ENCODE measurements around the gene IFITM5.

IFITM5 gene

GRCh38 chr11:268716-269145, 30.6 kb downstream of the IFITM5 start:
- DNase-seq = peak in 13 of 51 donors; percentile 11 to 47 (median 30)

- no peak for DNase-seq
Measured at GRCh38 chr11:267491-267994, 31.8 kb downstream of the IFITM5 start.

DNA sequence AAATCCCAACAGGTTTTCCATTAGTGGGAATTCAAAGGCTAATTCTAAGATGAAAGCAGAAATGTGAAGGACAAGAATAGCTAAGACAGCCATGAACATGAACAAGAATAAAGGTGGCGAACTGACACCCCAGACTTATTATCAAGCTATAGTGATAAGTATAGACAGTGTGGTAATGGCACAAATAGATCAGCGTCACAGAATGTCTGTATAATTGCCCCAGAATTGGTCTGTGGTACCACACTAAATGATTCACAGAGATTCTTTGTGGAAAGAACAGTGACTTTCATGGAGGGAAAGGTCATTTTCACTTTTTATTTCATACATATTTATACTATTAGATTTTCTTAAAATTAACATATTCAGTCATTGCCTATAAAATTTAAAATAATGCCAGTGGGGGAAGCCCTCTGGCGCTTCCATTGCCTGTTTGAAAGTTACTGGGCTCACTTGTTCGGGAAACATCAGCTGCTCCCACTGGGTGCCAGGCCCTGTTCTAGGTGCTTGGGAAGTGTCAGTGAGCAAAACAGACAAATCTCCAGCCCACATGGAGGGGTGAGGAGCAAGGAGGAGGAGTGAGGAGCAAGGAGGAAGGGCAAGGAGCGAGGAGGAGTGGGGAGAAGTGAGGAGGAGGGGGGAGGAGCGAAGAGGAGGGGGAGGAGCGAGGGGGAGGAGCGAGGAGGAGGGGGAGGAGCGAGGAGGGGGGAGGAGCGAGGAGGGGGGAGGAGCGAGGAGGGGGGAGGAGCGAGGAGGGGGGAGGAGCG, 32.5 kb downstream of the IFITM5 start:
- no peak for DNase-seq

- no peak for DNase-seq
Measured at GRCh38 chr11:261624-262023, 37.7 kb downstream of the IFITM5 start.

DNA sequence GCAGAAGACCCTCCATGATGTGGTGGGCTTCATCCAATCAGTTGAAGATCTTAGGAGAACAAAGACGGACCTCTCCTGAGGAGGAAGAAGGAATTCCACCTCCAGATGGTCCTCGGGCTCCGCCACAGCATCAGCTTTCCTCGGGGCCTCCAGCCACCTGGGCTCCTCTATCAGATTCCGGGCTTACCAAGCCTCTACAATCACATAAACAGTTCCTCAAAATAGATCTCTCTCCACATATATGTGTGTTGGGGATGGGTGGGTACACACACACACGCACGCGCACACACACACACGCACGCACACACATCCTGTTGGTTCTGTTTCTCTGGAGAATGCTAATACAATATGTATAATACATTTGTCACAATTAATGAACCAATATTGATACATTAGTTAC, 39.9 kb downstream of the IFITM5 start:
- DNase-seq = no peak

GRCh38 chr11:257766-258493, 41.4 kb downstream of the IFITM5 start:
- no peak for DNase-seq

- no peak for DNase-seq
Measured at GRCh38 chr11:256952-257737, 42.2 kb downstream of the IFITM5 start.

DNA sequence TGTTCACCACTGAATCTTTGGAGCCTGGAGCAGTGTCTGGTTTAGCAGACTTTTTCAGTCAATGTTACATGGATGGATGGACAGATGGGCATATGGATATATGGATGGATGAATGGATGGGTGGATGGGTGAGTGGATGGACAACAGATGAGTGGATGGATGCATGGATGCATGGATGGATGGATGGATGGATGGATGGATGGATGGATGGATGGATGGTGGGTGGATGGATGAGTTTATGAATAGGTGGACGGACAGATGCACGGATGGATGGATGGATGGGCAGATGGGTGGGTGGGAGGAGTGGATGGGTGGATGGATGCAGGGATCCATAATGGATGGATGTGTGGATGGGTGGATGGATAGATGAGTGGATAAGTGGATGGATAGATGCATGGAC, 43.5 kb downstream of the IFITM5 start:
- no peak for DNase-seq

DNA sequence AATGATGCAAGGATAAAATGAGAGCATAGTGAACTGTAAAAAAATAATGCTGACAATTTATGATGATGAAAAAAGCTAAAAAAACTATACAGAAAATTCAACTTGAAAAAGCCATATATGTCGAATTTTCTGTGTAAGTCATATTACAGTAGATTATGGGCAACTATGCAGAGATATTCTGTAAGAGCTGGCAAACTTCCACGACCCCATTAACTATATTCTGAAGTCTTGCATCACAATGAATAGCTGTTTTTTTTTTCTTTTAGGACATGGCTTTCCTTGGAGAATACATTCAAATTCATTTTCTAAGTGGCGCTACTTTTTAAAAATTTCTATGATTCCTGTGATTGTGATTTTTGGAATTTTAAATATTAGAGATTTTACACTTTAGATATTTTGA, 44.1 kb downstream of the IFITM5 start:
- DNase-seq = no peak

DNA sequence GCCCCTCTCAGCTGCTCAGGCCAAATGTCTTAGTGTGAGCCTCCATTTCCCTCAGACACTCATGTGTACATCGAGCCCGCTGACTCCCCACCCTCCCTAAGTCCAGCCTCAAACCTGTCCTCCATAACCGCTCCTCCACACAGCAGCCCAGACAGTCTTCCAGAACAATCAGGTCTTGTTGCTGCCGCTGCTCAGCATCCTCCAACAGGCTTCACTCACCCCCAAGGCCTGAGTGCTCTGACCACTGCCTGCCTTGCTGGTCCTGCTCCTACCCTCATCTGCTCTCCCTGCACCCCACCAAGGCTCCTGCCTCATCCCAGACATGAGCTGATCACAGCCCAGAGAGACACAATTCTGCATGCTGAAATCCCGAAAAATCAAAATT, 45.4 kb downstream of the IFITM5 start:
- DNase-seq = no peak

- DNase-seq = no peak
Measured at GRCh38 chr11:253160-253885, 46.0 kb downstream of the IFITM5 start.

DNA sequence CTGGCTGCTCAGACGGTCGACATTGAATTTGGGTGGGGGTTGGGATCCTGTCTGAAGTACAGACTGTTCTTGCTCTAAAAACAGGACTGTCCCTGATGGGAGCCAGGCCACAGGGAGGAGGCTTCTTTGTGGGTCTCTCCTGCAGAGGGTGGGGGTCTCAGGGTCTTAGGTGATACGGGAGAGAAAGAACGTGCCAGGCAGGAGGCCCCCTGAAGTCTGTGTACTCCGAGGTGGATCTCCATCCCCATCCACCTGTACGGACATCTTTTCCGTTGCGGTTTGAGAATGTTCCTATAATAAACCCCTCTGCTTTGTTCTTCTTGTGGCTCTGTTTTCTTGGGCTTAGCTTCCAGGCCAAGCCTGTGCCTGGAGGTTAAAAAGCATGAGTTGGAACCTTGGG, 46.7 kb downstream of the IFITM5 start:
- no peak for DNase-seq

DNA sequence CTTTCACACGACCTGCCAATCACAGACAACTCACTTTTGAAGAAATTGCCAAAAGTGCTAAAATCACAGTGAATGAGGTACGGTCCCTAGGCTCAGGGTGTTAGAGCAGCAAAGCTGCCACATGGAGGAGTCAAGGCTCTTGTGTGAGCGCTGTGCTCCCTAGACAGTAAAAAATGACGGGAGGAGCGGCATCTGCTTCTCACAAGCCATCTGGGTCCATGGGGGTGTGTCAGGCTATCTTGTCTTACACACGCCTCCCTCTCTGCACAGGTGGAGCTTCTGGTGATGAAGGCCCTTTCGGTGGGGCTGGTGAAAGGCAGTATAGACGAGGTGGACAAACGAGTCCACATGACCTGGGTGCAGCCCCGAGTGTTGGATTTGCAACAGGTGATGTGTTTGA, 47.8 kb downstream of the IFITM5 start:
- DNase-seq = no peak

DNA sequence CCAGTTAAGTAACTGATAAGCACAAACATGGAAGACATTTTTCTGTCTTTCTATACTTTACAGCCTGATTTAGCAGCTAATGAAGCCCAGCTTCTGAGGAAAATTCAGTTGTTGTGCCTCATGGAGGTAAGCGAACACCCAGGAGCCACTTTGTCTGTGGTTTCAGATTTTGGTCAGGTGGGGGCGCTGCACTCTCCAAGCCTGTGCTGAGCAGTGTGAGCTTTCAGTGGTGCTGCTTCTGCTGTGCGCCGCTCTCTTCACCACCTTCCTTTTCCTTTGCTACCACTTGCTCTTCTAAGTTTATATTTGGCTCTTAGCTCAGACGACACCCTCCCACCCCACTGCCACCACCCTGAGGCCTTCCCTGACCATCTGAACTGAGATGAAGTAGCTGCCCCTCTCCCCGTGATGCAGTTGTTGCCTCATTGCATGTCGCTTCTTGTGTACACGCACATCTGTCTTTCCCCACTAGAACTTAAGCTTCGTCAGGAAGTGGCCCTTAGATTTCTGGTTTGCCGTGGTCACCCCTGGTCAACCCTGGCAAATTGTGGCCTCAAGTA, 48.5 kb downstream of the IFITM5 start:
- DNase-seq = peak in 14 of 51 donors; percentile 7 to 48 (median 26)

- DNase-seq = no peak
Measured at GRCh38 chr11:250274-250673, 49.1 kb downstream of the IFITM5 start.

DNA sequence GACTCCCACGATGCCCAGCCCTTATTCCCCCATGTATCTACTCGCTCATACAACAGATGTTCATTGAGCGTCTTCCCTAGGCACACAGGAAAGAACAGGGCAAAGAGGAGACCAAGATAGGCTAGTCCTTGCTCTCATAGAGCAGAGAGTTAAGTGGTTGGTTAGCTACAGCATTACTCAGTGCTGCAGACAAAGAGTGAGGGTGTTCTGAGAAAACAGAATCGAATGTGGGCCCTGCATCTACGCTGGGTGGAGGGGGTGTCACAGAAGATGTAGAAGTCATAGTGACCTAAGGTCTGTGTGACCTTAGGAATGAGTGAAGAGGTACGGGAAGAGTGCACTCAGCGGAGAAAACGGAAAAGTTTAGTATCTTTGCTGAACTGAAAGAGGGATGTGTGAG, 50.3 kb downstream of the IFITM5 start:
- DNase-seq = no peak

Measured in hypothalamus (tissue), 51 donors.